Regular cardiac myocyte (primary cell): Measurements from ENCODE around the gene DIDO1. TPM values are rescaled to one million over a fixed set of nuclear protein-coding genes. Genes with fewer than 3 reads are reported as not detected.

Source experiments
- total RNA-seq: library from RNA; depleted of rRNA; stranded (reverse); fragments of >200 nt; gene quantifications from 2 replicates; pipeline ENCODE4 v1.2.3, GENCODE V29; 2014

DIDO1 gene
- 32.1 and 41.8 TPM in 2 replicates for total RNA-seq

GRCh38 chr20:62926229-62927127 is at the start of gene DIDO1:
Gene DIDO1 (minus strand): TSS chr20:62926505.

DNA sequence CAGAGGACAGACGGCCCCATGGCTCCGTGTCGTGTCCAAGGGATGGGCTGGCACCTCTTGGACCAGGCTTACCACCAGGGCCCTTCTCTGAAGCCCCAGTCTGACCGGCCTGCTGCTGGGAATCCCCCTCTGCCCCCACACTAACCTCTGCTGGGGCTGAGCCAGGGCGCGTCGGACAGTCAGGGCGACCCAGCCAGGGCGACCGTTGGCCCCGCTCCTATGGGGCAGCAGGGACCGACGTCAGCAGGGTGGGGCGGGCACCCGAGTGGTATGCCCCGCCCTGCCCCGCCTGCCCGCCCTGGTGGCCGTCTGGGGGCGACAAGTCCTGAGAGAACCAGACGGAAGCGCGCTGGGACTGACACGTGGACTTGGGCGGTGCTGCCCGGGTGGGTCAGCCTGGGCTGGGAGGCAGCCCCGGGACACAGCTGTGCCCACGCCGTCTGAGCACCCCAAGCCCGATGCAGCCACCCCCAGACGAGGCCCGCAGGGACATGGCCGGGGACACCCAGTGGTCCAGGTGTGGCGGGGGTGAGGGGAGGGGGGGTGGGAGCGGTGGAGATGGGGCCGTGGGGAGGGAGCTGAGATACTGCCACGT is 26.2 kb upstream of the DIDO1 start, which contains the start of gene SLC17A9:
Gene SLC17A9, plus strand, starts transcription at position 337 of the 595 bp plus-strand sequence. Its CDS starts 122 bp downstream, at position 459.

DNA sequence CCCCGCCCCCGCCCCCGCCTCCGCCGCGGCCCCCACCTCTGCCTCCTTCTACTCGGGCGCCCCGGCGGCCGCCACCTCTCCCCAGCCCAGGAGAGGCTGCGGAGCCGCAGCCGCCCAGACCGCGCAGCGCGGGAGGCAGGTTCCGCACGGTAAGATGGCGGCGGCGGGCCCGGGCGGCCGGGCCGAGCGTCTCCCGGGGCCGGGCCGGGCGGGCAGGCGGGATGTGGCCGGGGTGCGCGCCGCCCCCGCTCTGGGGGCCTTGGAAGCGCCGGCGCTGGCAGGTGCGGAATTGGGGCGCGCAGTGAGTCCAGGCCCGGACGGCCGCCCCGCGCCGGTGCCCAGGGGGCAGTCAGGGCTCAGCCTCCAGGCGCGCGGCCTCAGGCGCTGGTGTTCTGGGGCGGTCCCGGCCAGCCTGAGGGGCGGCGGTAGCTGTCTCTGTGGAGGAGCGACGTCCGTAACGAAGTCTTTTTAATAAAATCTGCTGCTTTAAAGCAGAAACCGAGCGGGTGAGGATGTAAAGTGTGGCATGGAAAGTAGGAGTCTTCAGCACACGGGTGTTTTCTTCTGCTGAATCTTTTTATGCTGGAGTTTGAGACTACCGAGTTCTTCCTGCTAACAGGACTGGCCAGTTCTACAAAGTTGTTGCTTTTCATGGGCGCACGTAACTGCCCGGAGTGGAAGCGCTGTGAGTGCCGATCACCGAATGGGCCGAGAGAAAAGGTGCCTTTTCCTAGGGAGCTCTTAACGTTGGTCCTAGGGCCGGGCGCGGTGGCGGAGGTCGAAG is 12.0 kb upstream of the DIDO1 start, which contains the start of gene GID8:
Gene GID8, plus strand, starts transcription at position 43 of the 784 bp plus-strand sequence. CDS start 3,356 bp downstream, outside the sequence.

DNA sequence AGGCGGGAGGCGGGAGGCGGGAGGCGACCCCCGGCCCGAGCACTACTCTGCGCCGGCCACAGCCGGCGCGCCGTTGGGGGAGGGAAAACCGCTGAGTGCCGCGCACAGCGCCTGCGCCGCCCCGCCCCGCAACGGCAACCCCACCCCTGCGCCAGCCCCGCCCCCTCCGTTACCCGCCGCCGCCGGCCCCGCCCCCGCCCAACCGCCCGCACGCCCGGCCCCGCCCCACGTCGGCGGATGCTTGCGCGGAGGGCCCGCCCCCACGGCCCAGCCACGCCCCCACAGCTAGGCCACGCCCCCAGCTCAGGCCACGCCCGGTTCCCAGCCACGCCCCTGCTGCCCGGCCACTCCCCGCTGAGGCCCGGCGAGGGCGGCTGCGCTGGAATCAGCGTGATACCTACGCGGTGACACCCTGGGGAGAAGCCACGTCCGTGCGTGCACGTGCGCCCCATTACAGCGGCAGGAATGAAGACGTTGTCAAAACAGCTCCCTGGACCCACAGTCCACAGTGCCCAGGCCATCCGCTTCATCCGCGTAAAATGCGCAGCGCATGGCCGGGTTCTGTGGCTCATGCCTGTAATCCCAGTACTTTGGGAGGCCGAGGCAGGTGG is 64.5 kb downstream of the DIDO1 start, which contains the start of gene TCFL5:
Gene TCFL5, minus strand, starts transcription at position 97 of the 611 bp plus-strand sequence. CDS start 152 bp downstream, outside the sequence.

Other genes starting within 250 kb of the DIDO1 start
- under 0.01 TPM in 2 replicates for gene NTSR1, start 217.7 kb downstream of the DIDO1 start, total RNA-seq
- gene MRGBP, start 130.0 kb downstream of the DIDO1 start, total RNA-seq: 17.8 and 24.3 TPM in 2 replicates
- 31.3 and 40.3 TPM in 2 replicates for gene OGFR, start 121.7 kb downstream of the DIDO1 start, total RNA-seq
- under 0.01 and 0.19 TPM in 2 replicates for gene COL9A3, start 109.5 kb downstream of the DIDO1 start, total RNA-seq
- gene TCFL5, start 64.7 kb downstream of the DIDO1 start, total RNA-seq: 17.3 and 18.6 TPM in 2 replicates
- 37.4 and 43.1 TPM in 2 replicates for gene GID8, start 11.6 kb upstream of the DIDO1 start, total RNA-seq
- 7.9 and 21.9 TPM in 2 replicates for gene SLC17A9, start 26.2 kb upstream of the DIDO1 start, total RNA-seq
- gene BHLHE23, start 80.5 kb upstream of the DIDO1 start, total RNA-seq: not detected in 2 replicates